ENCODE results near the gene PROM1.

DNA sequence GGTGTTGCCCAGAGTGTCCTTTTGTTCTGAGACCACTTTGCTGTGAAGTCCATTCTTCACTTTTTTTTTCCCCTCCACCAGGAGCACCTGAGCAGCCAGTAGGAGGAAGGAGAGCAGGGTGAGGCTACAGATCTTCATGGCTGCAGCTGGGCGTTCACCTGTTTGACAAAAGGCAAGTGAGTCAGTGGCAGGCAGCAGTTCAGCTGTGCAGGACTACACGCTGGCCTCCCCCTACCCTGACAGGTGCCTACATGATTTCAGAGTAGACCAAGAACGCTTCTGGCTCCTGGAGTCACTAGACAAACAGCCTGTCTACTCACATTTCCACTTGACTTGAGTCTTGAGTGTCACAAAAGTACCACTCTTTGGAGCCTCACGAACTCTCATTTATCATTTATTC is 147.3 kb downstream of the PROM1 start:
- TF ChIP-seq, protein P1, sequence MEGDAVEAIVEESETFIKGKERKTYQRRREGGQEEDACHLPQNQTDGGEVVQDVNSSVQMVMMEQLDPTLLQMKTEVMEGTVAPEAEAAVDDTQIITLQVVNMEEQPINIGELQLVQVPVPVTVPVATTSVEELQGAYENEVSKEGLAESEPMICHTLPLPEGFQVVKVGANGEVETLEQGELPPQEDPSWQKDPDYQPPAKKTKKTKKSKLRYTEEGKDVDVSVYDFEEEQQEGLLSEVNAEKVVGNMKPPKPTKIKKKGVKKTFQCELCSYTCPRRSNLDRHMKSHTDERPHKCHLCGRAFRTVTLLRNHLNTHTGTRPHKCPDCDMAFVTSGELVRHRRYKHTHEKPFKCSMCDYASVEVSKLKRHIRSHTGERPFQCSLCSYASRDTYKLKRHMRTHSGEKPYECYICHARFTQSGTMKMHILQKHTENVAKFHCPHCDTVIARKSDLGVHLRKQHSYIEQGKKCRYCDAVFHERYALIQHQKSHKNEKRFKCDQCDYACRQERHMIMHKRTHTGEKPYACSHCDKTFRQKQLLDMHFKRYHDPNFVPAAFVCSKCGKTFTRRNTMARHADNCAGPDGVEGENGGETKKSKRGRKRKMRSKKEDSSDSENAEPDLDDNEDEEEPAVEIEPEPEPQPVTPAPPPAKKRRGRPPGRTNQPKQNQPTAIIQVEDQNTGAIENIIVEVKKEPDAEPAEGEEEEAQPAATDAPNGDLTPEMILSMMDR (conservative IDR thresholded peaks at IDR 0.05; ENCODE audit: low read depth in 2 of 2), result no peak
- no peak for TF ChIP-seq POLR2AphosphoS5 (IDR thresholded peaks at IDR 0.05; ENCODE audit: low read depth)
- no peak for TF ChIP-seq EZH2 (IDR thresholded peaks at IDR 0.05; ENCODE audit: low read depth, unreplicated experiment)
- TF ChIP-seq NANOG (IDR thresholded peaks at IDR 0.05; ENCODE audit: borderline replicate concordance), result no peak
- TF ChIP-seq, protein P2, sequence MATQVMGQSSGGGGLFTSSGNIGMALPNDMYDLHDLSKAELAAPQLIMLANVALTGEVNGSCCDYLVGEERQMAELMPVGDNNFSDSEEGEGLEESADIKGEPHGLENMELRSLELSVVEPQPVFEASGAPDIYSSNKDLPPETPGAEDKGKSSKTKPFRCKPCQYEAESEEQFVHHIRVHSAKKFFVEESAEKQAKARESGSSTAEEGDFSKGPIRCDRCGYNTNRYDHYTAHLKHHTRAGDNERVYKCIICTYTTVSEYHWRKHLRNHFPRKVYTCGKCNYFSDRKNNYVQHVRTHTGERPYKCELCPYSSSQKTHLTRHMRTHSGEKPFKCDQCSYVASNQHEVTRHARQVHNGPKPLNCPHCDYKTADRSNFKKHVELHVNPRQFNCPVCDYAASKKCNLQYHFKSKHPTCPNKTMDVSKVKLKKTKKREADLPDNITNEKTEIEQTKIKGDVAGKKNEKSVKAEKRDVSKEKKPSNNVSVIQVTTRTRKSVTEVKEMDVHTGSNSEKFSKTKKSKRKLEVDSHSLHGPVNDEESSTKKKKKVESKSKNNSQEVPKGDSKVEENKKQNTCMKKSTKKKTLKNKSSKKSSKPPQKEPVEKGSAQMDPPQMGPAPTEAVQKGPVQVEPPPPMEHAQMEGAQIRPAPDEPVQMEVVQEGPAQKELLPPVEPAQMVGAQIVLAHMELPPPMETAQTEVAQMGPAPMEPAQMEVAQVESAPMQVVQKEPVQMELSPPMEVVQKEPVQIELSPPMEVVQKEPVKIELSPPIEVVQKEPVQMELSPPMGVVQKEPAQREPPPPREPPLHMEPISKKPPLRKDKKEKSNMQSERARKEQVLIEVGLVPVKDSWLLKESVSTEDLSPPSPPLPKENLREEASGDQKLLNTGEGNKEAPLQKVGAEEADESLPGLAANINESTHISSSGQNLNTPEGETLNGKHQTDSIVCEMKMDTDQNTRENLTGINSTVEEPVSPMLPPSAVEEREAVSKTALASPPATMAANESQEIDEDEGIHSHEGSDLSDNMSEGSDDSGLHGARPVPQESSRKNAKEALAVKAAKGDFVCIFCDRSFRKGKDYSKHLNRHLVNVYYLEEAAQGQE (IDR thresholded peaks at IDR 0.05; ENCODE audit: unreplicated experiment), result no peak
- TF ChIP-seq JUNB (IDR thresholded peaks at IDR 0.05; ENCODE audit: unreplicated experiment), result no peak
- no peak for TF ChIP-seq ZNF331 (CRISPR knock-in tag; IDR thresholded peaks at IDR 0.05; ENCODE audit: low read depth)
- no peak for TF ChIP-seq STAT1 (IDR thresholded peaks at IDR 0.05; ENCODE audit: unreplicated experiment)
